Measurements from ENCODE around the gene SNED1.

Gene SNED1

GRCh38 chr2:241007111-241007510 lies 8.7 kb downstream of the SNED1 start:
- FAIRE-seq = no peak

- no peak for FAIRE-seq
These were observed 9.7 kb downstream of the SNED1 start for GRCh38 chr2:241007880-241008710.

GRCh38 chr2:241008711-241009121 lies 10.3 kb downstream of the SNED1 start:
- FAIRE-seq = no peak

GRCh38 chr2:241009191-241009590 lies 10.8 kb downstream of the SNED1 start:
- no peak for FAIRE-seq

GRCh38 chr2:241009601-241010530 lies 11.4 kb downstream of the SNED1 start:
- FAIRE-seq = no peak

GRCh38 chr2:241010531-241011295 lies 12.3 kb downstream of the SNED1 start:
- FAIRE-seq = no peak

GRCh38 chr2:241011296-241011600 lies 12.8 kb downstream of the SNED1 start:
- no peak for FAIRE-seq

- FAIRE-seq = no peak
These were observed 13.5 kb downstream of the SNED1 start for GRCh38 chr2:241011751-241012510.

- no peak for FAIRE-seq
These were observed 15.8 kb downstream of the SNED1 start for GRCh38 chr2:241014224-241014623.

GRCh38 chr2:241014764-241015163 lies 16.3 kb downstream of the SNED1 start:
- FAIRE-seq = no peak

- FAIRE-seq = no peak
These were observed 17.0 kb downstream of the SNED1 start for GRCh38 chr2:241015439-241015838.

GRCh38 chr2:241017228-241017940 lies 19.0 kb downstream of the SNED1 start:
- FAIRE-seq = no peak

- FAIRE-seq = no peak
These were observed 19.9 kb downstream of the SNED1 start for GRCh38 chr2:241018051-241018891.

- FAIRE-seq = no peak
These were observed 21.2 kb downstream of the SNED1 start for GRCh38 chr2:241019441-241020139.

- FAIRE-seq = no peak
These were observed 21.8 kb downstream of the SNED1 start for GRCh38 chr2:241020201-241020600.

GRCh38 chr2:241020629-241021190 lies 22.3 kb downstream of the SNED1 start:
- no peak for FAIRE-seq

GRCh38 chr2:241025639-241026038 lies 27.2 kb downstream of the SNED1 start:
- no peak for FAIRE-seq

- no peak for FAIRE-seq
These were observed 31.3 kb downstream of the SNED1 start for GRCh38 chr2:241029599-241030332.

- FAIRE-seq = no peak
These were observed 31.9 kb downstream of the SNED1 start for GRCh38 chr2:241030333-241030680.
